GM12878 (cell line): Measurements from ENCODE around the gene PDZD7. TPM values are rescaled to one million over a fixed set of nuclear protein-coding genes. Genes with fewer than 3 reads are reported as not detected.
A peak's percentile ranks its signal among the peaks of the same experiment; 100 is the strongest.

Source experiments
- DPF2 ChIP-seq: fragments of 450-650 bp; IDR thresholded peaks from 2 replicates; pipeline ENCODE4 v1.6.1; 2017; ENCODE audit warnings: mild to moderate bottlenecking
- EED ChIP-seq: sonication (generic); IDR thresholded peaks from 2 replicates; pipeline ENCODE4 v1.6.1; 2016; ENCODE audit warnings: antibody characterized with exemption, low read depth
- IKZF1 ChIP-seq: fragments of 450-650 bp; conservative IDR thresholded peaks from 2 replicates; pipeline ENCODE4 v1.6.1; 2017; ENCODE audit warnings: antibody characterized with exemption, mild to moderate bottlenecking
- polyA plus RNA-seq, 11 experiments: library from polyadenylated mRNA; depleted of rRNA in 4 of 11; unstranded in 6 of 11; stranded (reverse) in 5 of 11; fragments of >200 nt; fragmentation: Nextera tagmentation in 4 of 11; fragmentation: Illumina TruSeq in 1 of 11; extraction: Ambion mirVana in 4 of 11; extraction: Trizol in 1 of 11; gene quantifications; 1 replicate in 1 of 11; 2 replicates in 10 of 11; pipeline versions ENCODE4 v1.2.1 to v1.2.3, GENCODE V29; 2011 to 2016; ENCODE audit warnings: inconsistent platforms in 2 of 11, missing spikeins in 2 of 11, low read depth in 1 of 11
- total RNA-seq, 4 experiments: library from RNA; depleted of rRNA in 3 of 4; stranded (reverse); fragments of >200 nt in 3 of 4; fragmentation: Illumina TruSeq in 1 of 4; extraction: Trizol in 1 of 4; gene quantifications; 2 replicates each; pipeline versions ENCODE4 v1.2.1 to v1.2.3, GENCODE V29; 2013 to 2021
- TF ChIP-seq, protein P1 (sequence below): IDR thresholded peaks from 2 replicates; pipeline ENCODE4 v1.6.1; 2012; ENCODE audit warnings: mild to moderate bottlenecking, low read depth, low read length
- TF ChIP-seq, protein P2 (sequence below): IDR thresholded peaks from 2 replicates; pipeline ENCODE4 v1.6.1; 2012; ENCODE audit warnings: low read depth, low read length, improper control_type of control experiment
- TF ChIP-seq, protein P3 (sequence below): fragments of 450-650 bp; IDR thresholded peaks from 2 replicates; pipeline ENCODE4 v1.6.1; 2017; ENCODE audit warnings: low read depth, mild to moderate bottlenecking, moderate library complexity

Gene PDZD7
- total and polyA plus RNA-seq, 10 of the 15 experiments (the other 5 are each of a cell fraction or from before 2014, with no cell fraction given) = 0.01 to 0.20 (median 0.03) TPM; not detected in 7

DNA sequence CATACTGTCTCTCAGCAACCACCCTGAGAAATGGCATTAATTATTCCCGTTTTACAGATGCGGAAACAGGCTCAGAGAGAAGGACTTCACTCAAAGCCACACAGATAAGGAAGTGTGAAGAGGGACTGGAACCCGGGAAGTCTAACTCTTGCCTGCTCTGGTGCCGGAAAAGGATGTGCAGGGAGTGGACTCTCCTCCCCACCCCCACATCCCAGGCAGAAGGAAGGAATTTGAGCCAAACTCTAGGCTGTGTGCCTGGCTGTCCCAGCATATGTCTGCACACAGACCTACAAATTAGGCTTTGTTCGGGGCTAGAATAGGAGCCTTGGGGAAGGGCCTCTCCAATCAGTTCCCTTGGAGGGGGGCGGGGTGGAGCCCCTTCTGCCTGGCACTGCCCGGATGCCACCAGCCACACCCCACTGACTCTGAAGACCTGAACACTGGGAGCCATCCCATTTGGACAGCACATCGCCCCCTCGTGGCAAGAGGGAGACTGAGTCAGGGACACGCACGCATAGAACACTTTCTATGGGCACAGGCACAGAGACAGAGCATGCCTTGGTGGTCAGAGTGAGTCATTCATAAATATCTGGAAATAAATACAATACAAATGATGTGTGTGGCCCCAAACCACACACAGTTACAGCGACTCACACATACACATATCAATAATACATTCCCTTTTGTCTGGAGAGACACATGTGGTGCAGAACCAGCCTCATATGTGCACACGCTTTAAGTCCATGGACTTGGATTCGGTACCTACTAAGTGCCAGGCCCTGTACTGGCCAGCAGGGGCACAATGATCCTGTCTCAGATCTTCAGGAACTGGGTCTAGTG, 18.2 kb downstream of the PDZD7 start (continued):
- TF ChIP-seq, protein P1, sequence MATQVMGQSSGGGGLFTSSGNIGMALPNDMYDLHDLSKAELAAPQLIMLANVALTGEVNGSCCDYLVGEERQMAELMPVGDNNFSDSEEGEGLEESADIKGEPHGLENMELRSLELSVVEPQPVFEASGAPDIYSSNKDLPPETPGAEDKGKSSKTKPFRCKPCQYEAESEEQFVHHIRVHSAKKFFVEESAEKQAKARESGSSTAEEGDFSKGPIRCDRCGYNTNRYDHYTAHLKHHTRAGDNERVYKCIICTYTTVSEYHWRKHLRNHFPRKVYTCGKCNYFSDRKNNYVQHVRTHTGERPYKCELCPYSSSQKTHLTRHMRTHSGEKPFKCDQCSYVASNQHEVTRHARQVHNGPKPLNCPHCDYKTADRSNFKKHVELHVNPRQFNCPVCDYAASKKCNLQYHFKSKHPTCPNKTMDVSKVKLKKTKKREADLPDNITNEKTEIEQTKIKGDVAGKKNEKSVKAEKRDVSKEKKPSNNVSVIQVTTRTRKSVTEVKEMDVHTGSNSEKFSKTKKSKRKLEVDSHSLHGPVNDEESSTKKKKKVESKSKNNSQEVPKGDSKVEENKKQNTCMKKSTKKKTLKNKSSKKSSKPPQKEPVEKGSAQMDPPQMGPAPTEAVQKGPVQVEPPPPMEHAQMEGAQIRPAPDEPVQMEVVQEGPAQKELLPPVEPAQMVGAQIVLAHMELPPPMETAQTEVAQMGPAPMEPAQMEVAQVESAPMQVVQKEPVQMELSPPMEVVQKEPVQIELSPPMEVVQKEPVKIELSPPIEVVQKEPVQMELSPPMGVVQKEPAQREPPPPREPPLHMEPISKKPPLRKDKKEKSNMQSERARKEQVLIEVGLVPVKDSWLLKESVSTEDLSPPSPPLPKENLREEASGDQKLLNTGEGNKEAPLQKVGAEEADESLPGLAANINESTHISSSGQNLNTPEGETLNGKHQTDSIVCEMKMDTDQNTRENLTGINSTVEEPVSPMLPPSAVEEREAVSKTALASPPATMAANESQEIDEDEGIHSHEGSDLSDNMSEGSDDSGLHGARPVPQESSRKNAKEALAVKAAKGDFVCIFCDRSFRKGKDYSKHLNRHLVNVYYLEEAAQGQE = no peak
- TF ChIP-seq EED = 0 out of 2 replicates have a peak, but pooled peaks have one; percentile 26
- peak; percentile 71 for TF ChIP-seq IKZF1
- TF ChIP-seq, protein P2, sequence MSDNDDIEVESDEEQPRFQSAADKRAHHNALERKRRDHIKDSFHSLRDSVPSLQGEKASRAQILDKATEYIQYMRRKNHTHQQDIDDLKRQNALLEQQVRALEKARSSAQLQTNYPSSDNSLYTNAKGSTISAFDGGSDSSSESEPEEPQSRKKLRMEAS = peak; percentile 16; the same call in 1 of the 2 replicates
- TF ChIP-seq DPF2 = peak; percentile 59
- TF ChIP-seq, protein P3, sequence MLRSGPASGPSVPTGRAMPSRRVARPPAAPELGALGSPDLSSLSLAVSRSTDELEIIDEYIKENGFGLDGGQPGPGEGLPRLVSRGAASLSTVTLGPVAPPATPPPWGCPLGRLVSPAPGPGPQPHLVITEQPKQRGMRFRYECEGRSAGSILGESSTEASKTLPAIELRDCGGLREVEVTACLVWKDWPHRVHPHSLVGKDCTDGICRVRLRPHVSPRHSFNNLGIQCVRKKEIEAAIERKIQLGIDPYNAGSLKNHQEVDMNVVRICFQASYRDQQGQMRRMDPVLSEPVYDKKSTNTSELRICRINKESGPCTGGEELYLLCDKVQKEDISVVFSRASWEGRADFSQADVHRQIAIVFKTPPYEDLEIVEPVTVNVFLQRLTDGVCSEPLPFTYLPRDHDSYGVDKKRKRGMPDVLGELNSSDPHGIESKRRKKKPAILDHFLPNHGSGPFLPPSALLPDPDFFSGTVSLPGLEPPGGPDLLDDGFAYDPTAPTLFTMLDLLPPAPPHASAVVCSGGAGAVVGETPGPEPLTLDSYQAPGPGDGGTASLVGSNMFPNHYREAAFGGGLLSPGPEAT = no peak
- TF ChIP-seq, all 136 proteins: peak for 21
